C4-2B (cell line): ENCODE results near the gene RILPL1.
"Not testable (repeated sequence)": the region's sequence is repeated elsewhere in the genome, so short reads cannot be mapped to it uniquely, and the experiment has no call there.

Experiments
- H3K27ac ChIP-seq: fragments of 450-650 bp; 2 replicates; pipeline ENCODE4 v1.5.1; 2017
- ZFX ChIP-seq: fragments of 450-650 bp; IDR thresholded peaks from 2 replicates; pipeline ENCODE4 v1.6.1; 2017
- TF ChIP-seq, protein P1 (sequence below): fragments of 450-650 bp; conservative IDR thresholded peaks from 2 replicates; pipeline ENCODE4 v1.5.1; 2017; ENCODE audit warnings: mild to moderate bottlenecking

Gene RILPL1

GRCh38 chr12:123498126-123498825, 35.2 kb downstream of the RILPL1 start:
- TF ChIP-seq, protein P1, sequence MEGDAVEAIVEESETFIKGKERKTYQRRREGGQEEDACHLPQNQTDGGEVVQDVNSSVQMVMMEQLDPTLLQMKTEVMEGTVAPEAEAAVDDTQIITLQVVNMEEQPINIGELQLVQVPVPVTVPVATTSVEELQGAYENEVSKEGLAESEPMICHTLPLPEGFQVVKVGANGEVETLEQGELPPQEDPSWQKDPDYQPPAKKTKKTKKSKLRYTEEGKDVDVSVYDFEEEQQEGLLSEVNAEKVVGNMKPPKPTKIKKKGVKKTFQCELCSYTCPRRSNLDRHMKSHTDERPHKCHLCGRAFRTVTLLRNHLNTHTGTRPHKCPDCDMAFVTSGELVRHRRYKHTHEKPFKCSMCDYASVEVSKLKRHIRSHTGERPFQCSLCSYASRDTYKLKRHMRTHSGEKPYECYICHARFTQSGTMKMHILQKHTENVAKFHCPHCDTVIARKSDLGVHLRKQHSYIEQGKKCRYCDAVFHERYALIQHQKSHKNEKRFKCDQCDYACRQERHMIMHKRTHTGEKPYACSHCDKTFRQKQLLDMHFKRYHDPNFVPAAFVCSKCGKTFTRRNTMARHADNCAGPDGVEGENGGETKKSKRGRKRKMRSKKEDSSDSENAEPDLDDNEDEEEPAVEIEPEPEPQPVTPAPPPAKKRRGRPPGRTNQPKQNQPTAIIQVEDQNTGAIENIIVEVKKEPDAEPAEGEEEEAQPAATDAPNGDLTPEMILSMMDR = no peak
- TF ChIP-seq ZFX = no peak
- H3K27ac ChIP-seq = no peak overlapping the region

GRCh38 chr12:123497065-123497464, 36.5 kb downstream of the RILPL1 start:
- no peak overlapping the region for H3K27ac ChIP-seq
- TF ChIP-seq, protein P1 = no peak
- TF ChIP-seq ZFX = no peak

- TF ChIP-seq, protein P1 = no peak
- TF ChIP-seq ZFX = no peak
- H3K27ac ChIP-seq = no peak overlapping the region
Observed at GRCh38 chr12:123494124-123494851, 39.2 kb downstream of the RILPL1 start.

GRCh38 chr12:123492339-123493039, 41.0 kb downstream of the RILPL1 start:
- H3K27ac ChIP-seq = not testable (repeated sequence)

DNA sequence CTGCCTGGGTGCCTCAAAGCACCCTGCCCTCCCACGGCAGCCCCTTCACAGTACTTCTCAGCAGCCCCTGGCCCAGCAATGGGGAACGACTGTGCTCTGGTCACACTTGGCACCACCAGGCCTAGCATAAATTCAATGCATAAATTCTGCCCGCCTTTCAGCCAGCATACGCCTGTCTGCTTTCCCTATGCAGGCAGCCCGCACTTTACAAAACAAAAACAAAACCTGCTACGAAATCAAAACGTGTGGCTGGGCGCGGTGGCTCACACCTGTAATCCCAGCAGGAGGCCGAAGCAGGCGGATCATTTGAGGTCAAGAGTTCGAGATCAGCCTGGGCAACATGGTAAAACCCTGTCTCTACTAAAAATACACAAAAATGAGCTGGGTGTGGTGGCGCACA, 42.0 kb downstream of the RILPL1 start:
- H3K27ac ChIP-seq = no peak overlapping the region
- TF ChIP-seq, protein P1 = no peak
- no peak for TF ChIP-seq ZFX

GRCh38 chr12:123491056-123491455, 42.5 kb downstream of the RILPL1 start:
- no peak overlapping the region for H3K27ac ChIP-seq
- TF ChIP-seq, protein P1 = no peak
- no peak for TF ChIP-seq ZFX

- H3K27ac ChIP-seq = no peak overlapping the region
- no peak for TF ChIP-seq ZFX
- TF ChIP-seq, protein P1 = no peak
Observed at GRCh38 chr12:123490089-123490488, 43.4 kb downstream of the RILPL1 start.
